Thymus (tissue), 11 donors: Measurements from ENCODE around the gene GTPBP6. TPM values are rescaled to one million over a fixed set of nuclear protein-coding genes. Genes with fewer than 3 reads are reported as not detected.
"Not testable (repeated sequence)": the region's sequence is repeated elsewhere in the genome, so short reads cannot be mapped to it uniquely, and the experiment has no call there.

Source experiments
- DNase-seq, 9 donors: peaks; one replicate each; pipeline ENCODE4 v3.0.0-alpha.2; 2013; ENCODE audit warnings: low spot score in 9 of 9, low read depth in 6 of 9, missing footprints in 1 of 9
- H3K27ac ChIP-seq, 2 donors: one replicate each; pipeline ENCODE4 v1.5.1; 2013; ENCODE audit warnings: control low read depth in 1 of 2, low read depth in 1 of 2, low read length in 1 of 2, mild to moderate bottlenecking in 1 of 2, moderate library complexity in 1 of 2
- H3K27me3 ChIP-seq, 2 donors: one replicate each; pipeline ENCODE4 v1.5.1; 2013; ENCODE audit warnings: low read length in 1 of 2; ENCODE audit not compliant: control insufficient read depth in 2 of 2, insufficient read depth in 1 of 2
- H3K36me3 ChIP-seq, 2 donors: one replicate each; pipeline ENCODE4 v1.5.1; 2013; ENCODE audit warnings: low read length in 1 of 2, mild to moderate bottlenecking in 1 of 2, moderate library complexity in 1 of 2; ENCODE audit not compliant: control insufficient read depth in 2 of 2, insufficient read depth in 2 of 2
- H3K4me1 ChIP-seq, 2 donors: one replicate each; pipeline ENCODE4 v1.5.1; 2013; ENCODE audit warnings: low read length in 2 of 2; ENCODE audit not compliant: control insufficient read depth in 2 of 2, insufficient read depth in 2 of 2
- H3K4me3 ChIP-seq, 2 donors: one replicate each; pipeline ENCODE4 v1.5.1; 2013; ENCODE audit warnings: low read length in 2 of 2, control low read depth in 1 of 2, mild to moderate bottlenecking in 1 of 2
- H3K9me3 ChIP-seq, 2 donors: one replicate each; pipeline ENCODE4 v1.5.1; 2013; ENCODE audit warnings: low read length in 1 of 2, mild to moderate bottlenecking in 1 of 2; ENCODE audit not compliant: control insufficient read depth in 2 of 2, insufficient read depth in 1 of 2
- WGBS: extraction: QIAGEN DNeasy Blood & Tissue Kit; methylation state at CpG from one replicate; pipeline ENCODE4 v1.1.7; 2013; 5-methylcytosine and 5-hydroxymethylcytosine counted together
- polyA plus RNA-seq: library from polyadenylated mRNA; stranded (reverse); fragments of 200-250 nt; gene quantifications from one replicate; pipeline ENCODE4 v1.2.3, GENCODE V29; 2013
- total RNA-seq: library from RNA; stranded (reverse); fragments of 120-200 nt; gene quantifications from one replicate; pipeline ENCODE4 v1.2.4, GENCODE V29; 2013
- donor health status: healthy.

Gene GTPBP6
- total and polyA plus RNA-seq, 2 donors = 26.0 to 64.9 TPM

GRCh38 chrX:258291-259040, 60.1 kb downstream of the GTPBP6 start:
- Histone ChIP-seq H3K27me3 (peaks cover 0 to 2% of the 10 kb centered on the region in 2 donors), H3K4me1 (no peaks in the 10 kb centered on the region), H3K4me3 (no peak overlapping the region), H3K9me3 (peaks cover 2 to 13% of the 10 kb centered on the region in 2 donors), H3K36me3 (no peaks in the 10 kb centered on the region), H3K27ac (no peak overlapping the region)
- WGBS = 92% methylated on average over 8 of the region's 8 CpGs
- DNase-seq = no peak

GRCh38 chrX:257681-258289, 60.8 kb downstream of the GTPBP6 start:
- peaks cover 2 to 14% of the 10 kb centered on the region in 2 donors for H3K9me3 ChIP-seq
- DNase-seq = no peak
- H3K4me3 ChIP-seq = no peak overlapping the region
- H3K27me3 ChIP-seq = peaks cover 0 to 2% of the 10 kb centered on the region in 2 donors
- H3K36me3 ChIP-seq = no peaks in the 10 kb centered on the region
- H3K4me1 ChIP-seq = no peaks in the 10 kb centered on the region
- no peak overlapping the region for H3K27ac ChIP-seq
- WGBS = 89% methylated on average over 21 of the region's 21 CpGs

- WGBS = 97% methylated on average over 14 of the region's 14 CpGs
- H3K4me3 ChIP-seq, DNase-seq, H3K36me3 ChIP-seq, H3K27ac ChIP-seq, H3K4me1 ChIP-seq, H3K27me3 ChIP-seq: not testable (repeated sequence)
- peaks cover 2 to 14% of the 10 kb centered on the region in 2 donors for H3K9me3 ChIP-seq
Measured at GRCh38 chrX:257054-257453, 61.5 kb downstream of the GTPBP6 start.

- no peak for DNase-seq
- Histone ChIP-seq H3K27me3 (peaks cover 0 to under 1% of the 10 kb centered on the region in 2 donors), H3K4me1 (peaks cover 0 to 1% of the 10 kb centered on the region in 2 donors), H3K27ac (no peak overlapping the region), H3K9me3 (peaks cover 2 to 17% of the 10 kb centered on the region in 2 donors), H3K4me3 (no peak overlapping the region), H3K36me3 (no peaks in the 10 kb centered on the region)
- WGBS = 92% methylated on average over 28 of the region's 28 CpGs
Measured at GRCh38 chrX:255923-256331, 62.7 kb downstream of the GTPBP6 start.

Other genes starting within 250 kb of the GTPBP6 start
- gene PLCXD1, start 37.4 kb downstream of the GTPBP6 start, total RNA-seq = 15.4 TPM
- 11.7 TPM for gene PLCXD1, start 37.4 kb downstream of the GTPBP6 start, polyA plus RNA-seq
- gene PPP2R3B, start 68.1 kb upstream of the GTPBP6 start, total RNA-seq = 54.1 TPM
- 88.5 TPM for gene PPP2R3B, start 68.1 kb upstream of the GTPBP6 start, polyA plus RNA-seq